Left colon (tissue), 2 donors: ENCODE data around the gene HNRNPA2B1. TPM values are rescaled to one million over a fixed set of nuclear protein-coding genes. Genes with fewer than 3 reads are reported as not detected.

Source experiments
- ATAC-seq: fragments of 200-7000 bp; cut with Tn5 transposase; one replicate; pipeline ENCODE4 v1.9.1; 2020; ENCODE audit warnings: mild to moderate bottlenecking, moderate library complexity
- DNase-seq, 2 donors: peaks; one replicate each; pipeline ENCODE4 v3.0.0-alpha.2; 2020
- intact Hi-C, 2 donors: fragments of 100-400 bp; cut with DNase I in 1 of 2; cut with micrococcal nuclease in 1 of 2; formaldehyde crosslinking; loops; one replicate each; pipeline versions ENCODE4 v1.11.2 to v1.14.0; 2022; cut with DNase I, micrococcal nuclease
- long read RNA-seq: library from polyadenylated mRNA; unstranded; transcript quantifications from one replicate; pipeline ENCODE4 v2.0.0, GENCODE V29; 2021
- total RNA-seq, 2 donors: library from RNA; stranded (reverse); fragmentation: NEBNext Ultra II Directional; extraction: Animal tissue kit (Norgen Biotek cat#: 25700); gene quantifications; one replicate each; pipeline ENCODE4 v1.2.1, GENCODE V29; 2021
- donor health status: DM: no; HTN: no; CAD: no.
- donor health status: DM: yes; HTN: yes; CAD: no.

Gene HNRNPA2B1
- 100 to 1,000 TPM; 295 to 453 TPM for total RNA-seq
- long read RNA-seq, full-length matches to known transcripts, result 149 of 188 reads
- long read RNA-seq, partial matches to known transcripts, result 17 of 188 reads
- long read RNA-seq, other reads (novel, unspliced or antisense), result 22 of 188 reads

- ATAC-seq (peak; percentile 79), DNase-seq (peak; percentile 97)
- intact Hi-C loops, result loop anchor here in 1 of 2 donors (5.0 kb wide), 1 partner anchor 962 kb away; no protein-coding TSS in a partner anchor
These were observed at the start of gene HNRNPA2B1 for GRCh38 chr7:26200444-26201246. Gene HNRNPA2B1 (minus strand): TSS chr7:26200746. CDS start chr7:26200577, 169 bp downstream.

- intact Hi-C loops, result no loop called here
- DNase-seq (no peak), ATAC-seq (no peak)
These were observed 49.7 kb upstream of the HNRNPA2B1 start for GRCh38 chr7:26250239-26250638.

- DNase-seq, result no peak
- ATAC-seq, result no peak
- intact Hi-C loops, result no loop called here
These were observed 44.6 kb upstream of the HNRNPA2B1 start for GRCh38 chr7:26245150-26245549.

DNA sequence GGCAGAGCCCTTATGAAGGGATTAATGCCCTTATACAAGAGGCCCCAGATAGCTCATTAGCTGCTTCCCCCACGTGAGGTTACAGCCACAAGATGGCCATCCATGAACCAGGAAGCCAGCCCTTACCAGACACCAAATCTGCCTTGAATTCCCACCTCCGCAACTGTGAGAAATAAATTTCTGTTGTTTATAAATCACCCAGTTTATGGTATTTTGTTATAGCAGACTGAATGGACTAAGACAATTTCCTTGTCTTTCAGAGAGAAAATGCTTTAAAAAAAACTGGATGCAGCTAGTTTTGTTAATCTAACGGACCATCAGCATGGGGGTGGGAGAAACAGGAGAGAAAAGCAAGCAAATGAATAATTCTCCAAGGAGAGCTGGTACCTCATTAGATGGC lies 37.5 kb upstream of the HNRNPA2B1 start:
- no peak for ATAC-seq

DNA sequence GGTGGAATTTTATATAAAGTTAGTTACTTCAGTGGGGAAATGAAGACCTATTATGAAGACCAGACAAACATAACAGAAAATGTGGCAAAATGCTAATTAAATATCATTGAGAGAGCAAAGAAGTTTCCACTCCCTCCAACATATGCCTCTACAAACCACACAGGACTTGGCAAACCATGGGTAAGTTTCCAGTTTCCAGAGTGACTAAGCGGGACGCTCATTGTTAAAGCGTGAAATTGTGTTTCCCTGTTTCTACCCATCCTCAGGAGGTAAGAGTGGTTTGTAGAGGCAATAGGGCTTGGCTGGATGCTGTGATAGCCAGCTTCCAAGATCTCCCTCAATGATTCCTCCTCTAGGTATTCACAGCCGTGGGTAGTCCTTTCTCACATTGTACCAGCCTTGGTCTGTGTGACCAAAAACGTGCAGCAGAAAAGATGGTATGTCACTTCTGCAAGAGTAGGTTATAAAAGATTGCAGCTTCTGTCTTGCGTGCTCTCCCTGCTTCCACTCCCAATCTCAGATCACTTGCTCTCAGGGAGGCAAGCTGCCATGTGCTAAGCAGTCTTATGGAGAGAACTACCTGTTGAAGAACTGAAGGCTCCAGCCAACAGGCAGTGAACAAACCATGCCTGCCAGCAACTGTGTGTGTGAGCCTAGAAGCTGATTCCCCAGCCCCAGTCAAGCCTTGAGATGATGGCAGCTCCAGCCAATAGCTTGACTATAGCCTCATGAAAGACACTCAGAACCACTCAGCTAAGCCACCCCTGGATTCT lies 36.7 kb upstream of the HNRNPA2B1 start:
- intact Hi-C loops, result no loop called here
- DNase-seq (no peak), ATAC-seq (no peak)

More for the DNA sequence above, 37.5 kb upstream of the HNRNPA2B1 start:
- no peak for DNase-seq
- intact Hi-C loops, result no loop called here

GRCh38 chr7:26233902-26234511 lies 33.5 kb upstream of the HNRNPA2B1 start:
- ATAC-seq (no peak), DNase-seq (no peak)
- intact Hi-C loops, result no loop called here

DNA sequence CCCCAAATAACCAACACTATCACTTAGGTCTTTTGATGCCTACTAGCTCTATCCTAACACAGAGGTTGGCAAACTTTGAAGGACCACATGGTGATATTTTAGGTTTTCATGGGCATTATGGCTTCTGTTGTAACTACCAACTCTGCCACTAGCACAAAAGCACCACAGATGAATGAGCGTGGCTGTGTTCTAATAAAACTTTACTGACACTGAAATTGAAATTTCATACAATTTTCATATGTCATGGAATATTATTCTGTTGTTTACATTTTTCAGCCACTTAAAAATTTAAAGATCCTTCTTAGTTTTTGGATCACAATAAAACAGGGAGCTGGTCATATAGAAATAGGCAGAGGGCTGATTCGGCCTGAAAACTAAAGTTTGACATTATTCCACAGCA lies 27.4 kb upstream of the HNRNPA2B1 start:
- ATAC-seq, result no peak
- DNase-seq, result no peak
- intact Hi-C loops, result no loop called here

DNA sequence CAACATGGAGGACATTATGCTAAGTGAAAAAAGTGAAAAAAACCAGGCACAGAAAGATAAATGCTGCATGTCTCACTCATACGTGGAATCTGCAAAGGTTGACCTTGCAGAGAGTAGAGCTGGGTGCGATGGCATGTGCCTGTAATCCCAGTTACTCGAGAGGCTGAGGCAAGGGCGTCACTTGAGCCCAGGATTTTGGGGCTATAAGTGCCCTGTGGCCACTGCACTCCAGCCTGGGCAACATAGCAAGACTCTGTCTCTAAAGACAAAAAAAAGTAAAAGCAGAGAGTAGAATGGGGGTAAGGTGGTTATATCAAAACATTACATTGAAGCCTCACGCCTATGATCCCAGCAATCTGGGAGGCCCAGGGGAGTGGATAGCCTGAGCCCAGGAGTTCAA lies 23.8 kb upstream of the HNRNPA2B1 start:
- ATAC-seq, result no peak
- DNase-seq, result no peak
- intact Hi-C loops, result no loop called here

- DNase-seq (no peak), ATAC-seq (no peak)
- intact Hi-C loops, result no loop called here
These were observed 15.5 kb upstream of the HNRNPA2B1 start for GRCh38 chr7:26216049-26216448.

DNA sequence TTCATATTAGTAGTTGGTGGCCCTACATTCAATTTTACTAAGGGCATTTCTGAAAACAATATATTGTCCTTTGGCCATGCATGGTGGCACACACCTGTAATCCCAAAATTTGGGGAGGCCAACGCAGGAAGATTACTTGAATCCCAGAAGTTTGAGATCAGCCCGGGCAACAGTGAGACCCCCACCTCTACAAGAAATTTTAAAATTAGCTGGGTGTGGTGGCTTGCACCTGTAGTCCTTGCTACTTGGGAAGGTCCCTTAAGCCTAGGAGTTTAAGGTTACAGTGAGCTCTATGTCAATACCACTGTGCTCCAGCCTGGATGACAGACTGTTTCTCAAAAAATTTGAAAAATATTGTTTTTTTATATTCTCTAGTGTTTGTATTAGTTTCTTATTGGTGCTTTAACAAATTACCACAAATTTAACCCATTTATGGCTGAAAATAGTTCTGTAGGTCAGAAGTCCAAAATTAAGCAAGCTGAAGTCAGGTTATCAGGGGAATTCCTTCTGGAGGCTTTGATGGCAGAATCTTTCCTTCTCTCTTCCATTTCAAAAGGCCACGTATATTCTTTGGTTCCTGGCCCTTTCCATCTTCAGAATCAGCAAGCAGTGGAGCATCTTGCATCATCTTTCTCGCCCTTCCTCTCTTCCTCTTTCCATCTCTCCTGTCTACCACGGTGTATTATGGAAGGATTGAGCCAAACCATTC lies 13.4 kb upstream of the HNRNPA2B1 start:
- ATAC-seq, result no peak
- intact Hi-C loops, result no loop called here
- DNase-seq, result no peak

DNA sequence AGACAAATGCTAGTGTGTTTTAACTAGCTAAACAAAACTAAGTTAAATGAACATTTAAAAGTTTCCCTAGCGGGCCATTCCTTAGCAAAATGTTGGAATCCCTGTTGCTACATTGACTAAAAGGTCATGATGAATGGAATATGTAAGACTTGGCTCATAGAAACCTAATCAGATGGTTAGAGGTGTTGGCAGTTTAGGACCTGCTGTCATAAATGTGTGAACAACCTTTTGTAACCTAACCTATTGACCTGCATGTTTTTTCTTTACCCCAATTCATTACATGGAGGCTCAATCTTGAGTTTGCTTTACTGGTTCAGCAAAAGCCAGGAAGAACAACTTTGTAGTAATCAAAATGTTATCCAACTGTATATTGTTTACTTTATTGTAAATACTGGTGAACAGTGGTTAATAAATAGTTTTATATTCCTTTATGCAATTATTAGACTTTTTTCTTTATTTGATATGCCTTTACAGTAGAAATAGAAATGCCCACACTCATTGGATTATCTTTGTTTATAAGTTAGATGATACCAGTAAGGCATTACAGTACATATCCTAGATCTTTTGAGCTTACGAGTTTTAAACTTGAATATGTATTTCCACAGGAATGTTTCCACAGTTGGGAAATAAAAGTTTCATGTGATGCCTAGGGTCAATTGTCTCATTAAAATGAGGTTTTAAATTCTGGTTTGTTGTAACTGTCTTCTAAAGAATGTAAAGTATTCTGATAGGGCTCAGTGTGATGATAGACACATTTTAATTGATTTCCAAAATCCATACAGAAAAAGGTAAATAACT lies 12.6 kb upstream of the HNRNPA2B1 start:
- DNase-seq (no peak), ATAC-seq (no peak)
- intact Hi-C loops, result no loop called here

- ATAC-seq (no peak), DNase-seq (no peak)
- intact Hi-C loops, result loop anchor here in 1 of 2 donors (5.0 kb wide), 1 partner anchor 149 kb away; no protein-coding TSS in a partner anchor
These were observed 7.5 kb upstream of the HNRNPA2B1 start for GRCh38 chr7:26208040-26208439.

- intact Hi-C loops, result loop anchor here in 1 of 2 donors (5.0 kb wide), 1 partner anchor 959 kb away; no protein-coding TSS in a partner anchor
- no peak for ATAC-seq
- no peak for DNase-seq
These were observed 2.5 kb upstream of the HNRNPA2B1 start for GRCh38 chr7:26203016-26203415.

GRCh38 chr7:26202019-26202990 lies 1.8 kb upstream of the HNRNPA2B1 start:
- peak; percentile 14 for ATAC-seq
- peak in 1 of 2 donors; percentile 78 for DNase-seq
- intact Hi-C loops, result loop anchor here in 1 of 2 donors (5.0 kb wide), 1 partner anchor 960 kb away; no protein-coding TSS in a partner anchor

- intact Hi-C loops, result loop anchor here in 1 of 2 donors (5.0 kb wide), 1 partner anchor 961 kb away; no protein-coding TSS in a partner anchor
- DNase-seq (peak; percentile 89 to 93), ATAC-seq (peak; percentile 65)
These were observed 887 bp upstream of the HNRNPA2B1 start, which contains the start of gene CBX3 for GRCh38 chr7:26201247-26202018. Gene CBX3 (plus strand): TSS chr7:26201745. CDS start chr7:26202999, 1,254 bp downstream.

DNA sequence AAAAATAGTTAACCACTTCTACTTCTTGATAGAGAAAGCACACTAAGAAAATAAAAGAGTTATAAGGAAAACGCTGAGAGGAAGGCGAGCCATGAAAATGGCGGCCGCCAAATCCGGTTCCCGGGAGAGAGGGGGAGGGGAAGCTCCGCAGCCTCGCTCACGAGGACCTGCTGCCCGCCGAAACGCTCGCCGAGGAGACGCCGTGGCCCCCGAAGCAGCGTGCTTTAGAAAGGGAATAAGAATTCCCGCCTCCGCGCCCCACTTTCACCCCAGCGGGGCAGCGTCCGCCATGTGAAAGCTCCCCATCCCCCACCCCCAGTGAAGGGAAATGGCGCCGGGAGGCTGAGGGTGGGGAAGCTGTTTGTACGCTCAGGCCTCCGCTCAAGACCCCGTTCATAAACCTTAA lies 505 bp downstream of the HNRNPA2B1 start:
- intact Hi-C loops, result loop anchor here in 1 of 2 donors (5.0 kb wide), 1 partner anchor 962 kb away; no protein-coding TSS in a partner anchor
- peak; percentile 41 for ATAC-seq
- DNase-seq, result peak; percentile 67 to 85
